Dermis microvascular lymphatic vessel endothelial cell (primary cell): ENCODE results near the gene CRLF3. TPM values are rescaled to one million over a fixed set of nuclear protein-coding genes. Genes with fewer than 3 reads are reported as not detected.
"Not testable (repeated sequence)": the region's sequence is repeated elsewhere in the genome, so short reads cannot be mapped to it uniquely, and the experiment has no call there.

ENCODE experiments used
- DNase-seq, 2 donors: peaks; one replicate each; pipeline versions ENCODE4 v3.0.0 to v3.0.0-alpha.2; 2010; ENCODE audit warnings: low read depth in 2 of 2
- total RNA-seq: library from RNA; depleted of rRNA; stranded (reverse); fragments of >200 nt; gene quantifications from 2 replicates; pipeline ENCODE4 v1.2.1, GENCODE V29; 2014

Gene CRLF3
- total RNA-seq, 1 donor from 2014 or later: 14.8 TPM

GRCh38 chr17:30814860-30815259, 9.6 kb downstream of the CRLF3 start:
- not testable (repeated sequence) for DNase-seq

GRCh38 chr17:30814236-30814635, 10.3 kb downstream of the CRLF3 start:
- DNase-seq: not testable (repeated sequence)

- DNase-seq: no peak
Measured at GRCh38 chr17:30812218-30813177, 12.0 kb downstream of the CRLF3 start.

- DNase-seq: no peak
Measured at GRCh38 chr17:30809867-30810266, 14.6 kb downstream of the CRLF3 start.

DNA sequence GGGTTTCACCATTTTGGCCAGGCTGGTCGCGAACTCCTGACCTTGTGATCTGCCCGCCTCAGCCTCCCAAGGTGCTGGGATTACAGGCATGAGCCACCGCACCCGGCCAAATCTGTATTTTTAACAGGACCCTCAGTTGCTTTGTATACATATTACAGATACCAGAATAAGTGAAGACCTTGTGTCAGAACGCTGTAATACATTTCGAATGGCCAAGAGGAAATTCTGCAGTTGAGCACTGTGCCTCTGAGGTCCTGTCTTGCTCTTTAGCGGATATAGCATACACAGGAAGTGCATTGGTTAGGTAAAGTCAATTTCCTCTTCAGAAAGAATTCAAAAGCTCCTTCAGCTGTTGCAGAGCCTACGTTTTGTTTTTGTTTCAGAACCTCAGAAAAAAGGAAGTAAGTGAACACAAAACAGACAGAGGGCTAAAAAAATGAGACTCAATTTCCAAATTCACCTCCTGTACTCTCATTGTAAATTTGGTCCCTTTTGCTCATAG, 15.7 kb downstream of the CRLF3 start:
- peak in 1 of 2 donors; percentile 52 for DNase-seq

DNA sequence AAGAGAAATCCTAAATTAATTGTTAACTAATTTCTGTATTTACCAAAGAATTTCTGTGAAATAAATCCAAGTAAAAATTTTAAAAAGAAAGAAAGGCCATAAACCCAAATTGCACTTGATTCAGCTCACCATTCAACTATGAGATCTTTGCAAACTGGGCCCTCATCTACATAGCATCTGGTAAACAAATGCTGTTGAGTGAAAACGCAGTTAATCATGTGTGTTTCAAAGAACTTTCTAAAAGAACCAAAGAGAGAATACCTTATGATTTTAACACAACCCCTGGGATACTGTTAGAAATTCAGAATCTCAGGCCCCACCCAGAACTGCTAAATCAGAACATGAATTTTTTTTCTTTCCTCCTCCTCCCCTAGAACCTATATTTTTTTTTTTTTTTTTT, 16.6 kb downstream of the CRLF3 start:
- DNase-seq: no peak

- no peak for DNase-seq
Measured at GRCh38 chr17:30805944-30806456, 18.5 kb downstream of the CRLF3 start.

DNA sequence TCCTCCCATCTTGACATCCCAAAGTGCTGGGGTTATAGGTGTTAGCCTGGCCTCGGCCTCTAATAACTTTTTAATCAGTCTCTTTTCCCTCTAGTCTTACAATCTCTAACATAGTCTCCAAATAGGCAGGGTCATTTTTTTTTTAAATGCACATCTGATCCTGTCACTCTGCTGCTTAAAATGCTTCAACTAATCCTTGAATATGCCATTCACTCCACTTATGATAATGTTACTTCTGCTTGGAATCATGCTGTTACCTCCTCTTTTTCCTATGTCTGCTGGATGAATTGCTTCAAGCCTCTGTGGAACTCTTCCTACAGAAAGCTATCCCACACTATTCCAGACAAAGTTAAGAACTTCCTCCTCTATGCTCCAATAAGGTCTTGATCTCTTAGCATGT, 22.8 kb downstream of the CRLF3 start:
- no peak for DNase-seq

DNA sequence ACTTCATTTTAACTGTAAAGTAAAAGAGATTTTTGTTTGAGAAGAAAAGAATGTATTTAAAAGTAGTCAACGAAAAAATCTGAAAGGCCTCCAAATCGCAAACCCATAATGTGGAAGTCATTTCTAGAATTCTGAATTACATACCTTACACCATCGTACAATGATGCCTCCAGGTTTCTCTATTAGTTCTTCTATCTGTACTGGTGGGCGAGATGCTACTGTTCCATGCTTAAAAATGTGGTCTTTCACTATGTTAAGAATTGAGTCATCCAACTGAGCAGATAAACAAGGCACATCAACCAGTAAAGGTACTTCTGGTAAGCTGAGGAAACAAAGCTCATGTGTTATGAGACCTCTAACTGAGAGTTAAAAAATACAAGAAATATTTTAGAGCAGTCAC, 28.5 kb downstream of the CRLF3 start:
- DNase-seq: no peak

- DNase-seq: no peak
Measured at GRCh38 chr17:30794372-30794771, 30.1 kb downstream of the CRLF3 start.

GRCh38 chr17:30793282-30793977, 31.1 kb downstream of the CRLF3 start:
- DNase-seq: no peak

DNA sequence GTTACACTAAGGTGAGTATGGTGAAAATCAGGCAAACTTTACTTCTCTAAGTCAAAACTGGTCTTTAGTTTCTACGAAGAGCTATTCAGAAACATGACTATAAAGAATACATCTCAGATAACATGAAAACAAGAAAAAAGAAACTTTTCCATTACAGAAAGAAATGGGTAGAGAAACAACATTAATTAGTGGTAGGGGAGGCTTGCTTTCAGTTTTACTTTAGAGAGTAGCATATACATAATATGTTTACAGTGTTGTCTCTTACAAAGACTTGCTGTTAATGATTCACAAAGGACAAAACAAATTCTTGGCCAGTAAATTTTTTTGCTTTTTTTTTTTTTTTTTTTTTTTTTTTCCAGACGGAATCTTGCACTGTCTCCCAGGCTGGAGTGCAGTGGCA, 34.2 kb downstream of the CRLF3 start:
- DNase-seq: no peak

DNA sequence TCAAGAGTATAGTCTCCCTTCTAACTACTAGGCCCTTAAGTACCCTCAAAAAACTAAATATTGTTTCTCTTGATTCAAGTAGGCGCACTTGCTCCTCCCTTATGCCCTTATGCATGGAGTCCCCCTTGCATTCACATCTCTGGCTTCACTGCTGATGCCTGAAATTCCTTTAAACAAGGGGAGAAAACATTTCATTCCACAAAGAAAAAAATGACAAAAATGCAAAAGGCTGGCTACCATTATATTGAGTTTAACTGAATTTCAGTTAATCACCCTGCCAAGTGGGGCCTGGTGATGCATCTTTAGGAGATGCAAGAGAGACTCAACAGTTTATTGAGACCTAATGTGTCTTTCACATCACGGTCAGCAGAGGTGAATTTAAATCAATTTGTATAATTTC, 35.6 kb downstream of the CRLF3 start:
- DNase-seq: no peak

GRCh38 chr17:30782206-30782605, 42.3 kb downstream of the CRLF3 start:
- DNase-seq: no peak

DNA sequence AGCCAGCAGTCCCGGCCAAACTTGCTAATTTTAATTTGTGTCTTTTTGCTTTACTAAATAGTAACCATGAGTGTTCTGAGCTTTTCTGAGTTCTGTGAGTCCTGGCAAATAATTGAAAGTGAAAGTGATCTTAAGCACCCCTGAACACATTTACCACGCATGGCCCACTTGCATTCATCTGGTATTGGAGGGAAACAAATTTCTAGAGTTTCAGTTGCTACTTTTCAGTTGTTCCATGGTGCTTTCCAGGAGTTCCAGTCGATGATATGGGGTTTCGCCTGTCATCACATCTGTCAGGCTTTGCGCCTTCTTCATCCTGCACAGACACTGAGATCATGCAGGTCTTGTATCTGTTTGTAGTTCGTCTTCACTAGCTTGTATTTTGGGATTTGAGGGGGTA, 44.1 kb downstream of the CRLF3 start:
- no peak for DNase-seq

DNA sequence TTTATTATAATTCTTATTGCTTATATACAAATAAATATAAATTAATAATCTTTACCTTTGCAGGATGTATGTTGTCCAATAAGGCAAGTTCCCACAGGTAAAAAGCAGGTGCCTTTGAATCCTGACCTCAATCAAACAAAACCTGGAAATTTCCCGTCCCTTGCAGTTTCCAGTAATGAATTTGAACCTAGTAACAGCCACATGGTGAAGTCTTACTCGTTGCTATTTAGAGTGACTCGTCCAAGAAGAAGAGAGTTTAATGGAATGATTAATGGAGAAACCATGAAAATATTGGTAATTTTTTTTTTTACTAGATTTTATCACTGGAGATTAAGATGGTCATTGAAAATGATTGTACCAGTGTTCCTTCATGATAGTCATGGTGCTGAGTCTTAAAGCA, 55.7 kb downstream of the CRLF3 start:
- not testable (repeated sequence) for DNase-seq

DNA sequence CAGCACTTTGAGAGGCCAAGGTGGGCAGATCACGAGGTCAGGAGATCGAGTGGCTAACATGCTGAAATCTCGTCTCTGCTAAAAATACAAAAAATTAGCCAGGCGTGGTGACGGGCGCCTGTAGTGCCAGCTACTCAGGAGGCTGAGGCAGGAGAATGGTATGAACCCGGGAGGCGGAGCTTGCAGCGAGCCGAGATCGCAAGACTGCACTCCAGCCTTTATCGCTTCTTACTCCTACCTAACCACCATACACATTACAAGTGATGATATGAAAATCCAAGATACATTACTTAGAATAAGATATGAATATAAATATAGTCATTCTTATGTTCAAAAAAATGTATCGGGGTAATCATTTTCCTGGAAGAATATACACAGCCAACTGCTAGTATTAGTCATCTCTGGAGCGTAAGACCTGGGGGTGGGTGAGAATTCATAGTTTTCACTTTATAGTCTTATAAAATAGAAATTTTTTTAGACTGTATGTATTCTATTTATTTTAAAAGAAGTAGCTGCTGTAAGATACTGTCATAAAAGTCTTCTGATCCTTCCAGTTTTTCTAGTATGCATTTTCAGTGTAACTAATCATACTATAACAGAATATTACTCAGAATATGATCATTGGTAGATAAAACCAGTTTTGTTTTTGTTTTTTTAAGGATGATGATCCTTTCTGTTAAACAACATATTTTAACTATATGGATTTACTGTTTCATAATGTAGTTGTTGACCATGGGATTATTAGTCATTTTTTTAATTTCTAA, 56.7 kb downstream of the CRLF3 start:
- DNase-seq: not testable (repeated sequence)

GRCh38 chr17:30761060-30761459, 63.4 kb downstream of the CRLF3 start:
- DNase-seq: no peak

DNA sequence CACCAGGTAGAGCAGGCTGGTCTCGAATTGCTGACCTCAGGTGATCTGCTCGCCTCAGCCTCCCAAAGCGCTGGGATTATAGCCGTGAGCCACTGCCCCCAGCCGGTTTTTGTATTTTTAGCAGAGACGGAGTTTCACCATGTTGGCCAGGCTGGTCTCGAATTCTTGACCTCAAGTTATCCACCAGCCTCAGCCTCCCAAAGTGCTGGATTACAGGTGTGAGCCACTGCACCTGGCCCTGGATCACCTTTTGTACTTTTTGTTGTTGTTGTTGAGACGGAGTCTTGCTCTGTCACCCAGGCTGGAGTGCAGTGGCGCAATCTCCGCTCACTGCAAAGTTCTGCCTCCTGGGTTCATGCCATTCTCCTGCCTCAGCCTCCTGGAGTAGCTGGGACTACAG, 71.2 kb downstream of the CRLF3 start:
- DNase-seq: not testable (repeated sequence)

DNA sequence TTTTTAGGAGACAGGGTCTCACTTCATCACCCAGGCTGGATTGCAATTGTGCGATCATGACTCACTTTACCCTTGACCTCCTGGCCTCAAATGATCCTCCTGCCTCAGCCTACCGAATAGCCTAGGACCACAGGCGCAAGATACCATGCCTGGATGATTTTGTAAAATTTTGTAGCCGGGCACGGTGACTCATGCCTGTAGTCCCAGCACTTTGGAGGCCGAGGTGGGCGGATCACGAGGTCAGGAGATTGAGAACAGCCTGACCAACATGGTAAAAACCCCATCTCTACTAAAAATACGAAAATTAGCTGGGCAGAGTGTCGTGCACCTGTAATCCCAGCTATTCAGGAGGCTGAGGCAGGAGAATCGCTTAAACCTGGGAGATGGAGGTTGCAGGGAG, 73.5 kb downstream of the CRLF3 start:
- DNase-seq: not testable (repeated sequence)

DNA sequence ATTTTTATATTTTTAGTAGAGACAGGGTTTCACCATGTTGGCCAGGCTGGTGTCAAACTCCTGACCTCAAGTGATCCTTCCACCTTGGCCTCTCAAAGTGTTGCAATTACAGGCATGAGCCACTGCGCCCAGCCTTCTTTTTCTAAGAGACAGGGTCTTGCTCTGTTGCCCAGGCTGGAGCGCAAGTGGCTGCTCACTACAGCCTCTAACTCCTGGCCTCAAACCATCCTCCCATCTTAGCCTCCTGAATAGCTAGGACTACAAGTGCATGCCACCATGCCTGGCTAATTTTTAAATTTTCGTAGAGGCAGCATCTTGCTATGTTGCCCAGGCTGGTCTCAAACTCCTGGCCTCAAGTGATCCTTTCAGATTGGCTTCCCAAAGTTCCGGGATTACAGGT, 76.9 kb downstream of the CRLF3 start:
- not testable (repeated sequence) for DNase-seq
